AG04450 (cell line): Measurements from ENCODE around the gene ME2. TPM values are rescaled to one million over a fixed set of nuclear protein-coding genes. Genes with fewer than 3 reads are reported as not detected.
"Not testable (repeated sequence)": the region's sequence is repeated elsewhere in the genome, so short reads cannot be mapped to it uniquely, and the experiment has no call there.

Experiments used
- CTCF ChIA-PET: fragments of 300-600, 350-600 bp; formaldehyde crosslinking; extraction: SDS; loops from one replicate; lab custom pipeline; 2022; ENCODE audit warnings: antibody characterized with exemption, inconsistent platforms; lab: Charles Lee
- POLR2A ChIA-PET: fragments of 350-600 bp; formaldehyde crosslinking; extraction: SDS; loops from one replicate; lab custom pipeline; 2021; ENCODE audit warnings: antibody characterized with exemption, inconsistent platforms; lab: Yijun Ruan, JAX
- DNase-seq: peaks from one replicate; pipeline ENCODE4 v3.0.0-alpha.2; 2011; ENCODE audit warnings: low read depth, low spot score
- H3K27ac ChIP-seq: one replicate; pipeline ENCODE4 v1.5.1; 2012; ENCODE audit warnings: low read depth, low read length, control low read depth
- H3K27me3 ChIP-seq: one replicate; pipeline ENCODE4 v1.6.0; 2012; ENCODE audit warnings: low read length; ENCODE audit not compliant: control insufficient read depth, insufficient read depth
- H3K4me3 ChIP-seq: 2 replicates; pipeline ENCODE4 v1.5.1; 2011; ENCODE audit warnings: mild to moderate bottlenecking, low read depth, low read length, control low read depth
- H3K9me3 ChIP-seq: 2 replicates; pipeline ENCODE4 v1.5.1; 2012; ENCODE audit warnings: low read length; ENCODE audit not compliant: control insufficient read depth, insufficient read depth
- polyA plus RNA-seq: library from polyadenylated mRNA; depleted of rRNA; stranded (reverse); fragments of >200 nt; gene quantifications from 2 replicates; pipeline ENCODE4 v1.2.3, GENCODE V29; 2011
- TF ChIP-seq, protein P1 (sequence below): IDR thresholded peaks from 2 replicates; pipeline ENCODE4 v1.5.1; 2011; ENCODE audit warnings: low read depth, low read length, control low read depth, inconsistent platforms

Gene ME2
- polyA plus RNA-seq, 1 experiment: 51.3 TPM

DNA sequence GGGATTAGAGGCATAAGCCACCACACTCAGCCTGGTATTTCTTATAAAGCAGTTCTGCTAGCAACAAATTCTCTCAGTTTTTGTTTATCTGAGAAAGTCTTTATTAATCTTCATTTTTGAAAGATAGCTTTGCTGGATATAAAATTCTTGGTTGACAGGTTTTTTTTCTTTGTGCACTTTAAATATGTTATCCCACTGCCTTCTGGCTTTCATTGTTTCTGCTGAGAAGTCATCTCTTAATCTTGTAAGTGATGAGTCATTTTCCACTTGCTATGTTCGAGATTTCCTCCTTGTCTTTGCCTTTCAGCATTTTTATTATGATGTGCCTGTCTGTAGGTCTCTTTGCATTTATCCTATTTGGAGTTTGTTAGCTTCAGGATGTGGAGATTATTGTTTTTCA is 83.1 kb downstream of the ME2 start:
- CTCF ChIA-PET: no interaction called here
- no peak for DNase-seq
- Histone ChIP-seq H3K4me3 (no peak overlapping the region), H3K9me3 (peaks cover 6% of the 10 kb centered on the region; the same call in 1 of the 2 replicates), H3K27me3 (no peaks in the 10 kb centered on the region), H3K27ac (no peak overlapping the region)
- TF ChIP-seq, protein P1, sequence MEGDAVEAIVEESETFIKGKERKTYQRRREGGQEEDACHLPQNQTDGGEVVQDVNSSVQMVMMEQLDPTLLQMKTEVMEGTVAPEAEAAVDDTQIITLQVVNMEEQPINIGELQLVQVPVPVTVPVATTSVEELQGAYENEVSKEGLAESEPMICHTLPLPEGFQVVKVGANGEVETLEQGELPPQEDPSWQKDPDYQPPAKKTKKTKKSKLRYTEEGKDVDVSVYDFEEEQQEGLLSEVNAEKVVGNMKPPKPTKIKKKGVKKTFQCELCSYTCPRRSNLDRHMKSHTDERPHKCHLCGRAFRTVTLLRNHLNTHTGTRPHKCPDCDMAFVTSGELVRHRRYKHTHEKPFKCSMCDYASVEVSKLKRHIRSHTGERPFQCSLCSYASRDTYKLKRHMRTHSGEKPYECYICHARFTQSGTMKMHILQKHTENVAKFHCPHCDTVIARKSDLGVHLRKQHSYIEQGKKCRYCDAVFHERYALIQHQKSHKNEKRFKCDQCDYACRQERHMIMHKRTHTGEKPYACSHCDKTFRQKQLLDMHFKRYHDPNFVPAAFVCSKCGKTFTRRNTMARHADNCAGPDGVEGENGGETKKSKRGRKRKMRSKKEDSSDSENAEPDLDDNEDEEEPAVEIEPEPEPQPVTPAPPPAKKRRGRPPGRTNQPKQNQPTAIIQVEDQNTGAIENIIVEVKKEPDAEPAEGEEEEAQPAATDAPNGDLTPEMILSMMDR: no peak
- POLR2A ChIA-PET: interaction anchor here (0.8 kb wide), 1 partner anchor 12 kb away, joined by 3 read pairs; no protein-coding TSS in a partner anchor

DNA sequence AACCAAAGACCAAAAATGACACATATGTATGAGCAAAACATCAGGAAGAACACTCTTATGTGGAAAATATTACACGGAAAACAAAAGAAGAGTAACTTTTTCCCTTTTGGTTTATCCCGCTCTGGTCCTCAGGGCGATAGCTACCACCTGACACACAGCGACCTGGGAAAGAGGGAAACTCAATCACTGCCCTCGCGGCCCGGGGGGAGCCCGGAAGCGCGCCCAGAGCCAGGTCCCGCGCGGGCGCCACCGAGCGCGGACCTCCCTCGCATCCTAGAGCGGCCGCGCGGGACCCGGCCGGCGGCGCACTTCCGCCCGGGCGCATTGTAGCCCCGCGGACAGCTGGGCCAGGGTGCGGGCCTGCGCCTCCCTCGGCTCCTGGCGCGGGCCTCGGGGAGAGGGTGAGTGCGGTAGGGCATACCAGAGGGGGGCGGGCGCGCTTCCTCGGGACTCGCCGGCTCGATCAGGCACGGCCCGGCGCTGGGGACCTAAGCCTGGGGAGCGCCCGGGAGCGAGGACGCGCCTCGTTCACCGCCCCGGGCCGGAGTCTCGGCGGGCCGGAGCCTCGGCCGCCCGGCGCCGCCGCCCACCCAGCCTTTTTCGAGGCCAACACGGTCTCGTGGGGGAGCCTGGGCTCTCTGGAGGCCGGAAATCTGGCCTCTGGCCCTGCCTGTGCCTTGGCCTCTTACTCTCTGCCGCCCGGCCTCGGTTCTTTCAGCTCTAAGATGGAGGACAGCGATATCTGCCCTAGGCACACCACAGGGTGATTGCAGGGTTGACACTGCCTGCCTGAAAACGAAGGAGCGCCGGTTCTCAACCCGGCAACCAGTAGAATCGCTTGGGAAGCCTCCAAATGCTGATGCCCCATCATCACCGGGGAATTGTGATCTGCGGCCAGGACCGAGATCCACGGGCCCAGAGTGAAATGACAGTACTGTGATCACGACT is 89.1 kb downstream of the ME2 start, which contains the start of gene ELAC1:
Gene ELAC1 (plus strand): TSS at position 327 of the 948 bp plus-strand sequence. CDS start 6,365 bp downstream, outside the sequence.
- Histone ChIP-seq H3K4me3 (peak within 1 kb of the TSS; percentile 86), H3K27me3 (no peaks in the 10 kb centered on the region), H3K9me3 (peaks cover 3% of the 10 kb centered on the region; the same call in 1 of the 2 replicates), H3K27ac (peak within 1 kb of the TSS; percentile 95)
- TF ChIP-seq, protein P1: no peak
- ChIA-PET POLR2A (interaction anchor here (0.6 to 1.6 kb wide), 8 partner anchors 23 to 689 kb away, joined by 3 to 15 read pairs (median 7); partner anchors contain the start of genes ME2 and SMAD4), CTCF (interaction anchor here (0.6 to 1.6 kb wide), 3 partner anchors 84 to 1299 kb away, joined by 3 to 4 read pairs (median 3); no protein-coding TSS in a partner anchor)
- DNase-seq: peak; percentile 36

DNA sequence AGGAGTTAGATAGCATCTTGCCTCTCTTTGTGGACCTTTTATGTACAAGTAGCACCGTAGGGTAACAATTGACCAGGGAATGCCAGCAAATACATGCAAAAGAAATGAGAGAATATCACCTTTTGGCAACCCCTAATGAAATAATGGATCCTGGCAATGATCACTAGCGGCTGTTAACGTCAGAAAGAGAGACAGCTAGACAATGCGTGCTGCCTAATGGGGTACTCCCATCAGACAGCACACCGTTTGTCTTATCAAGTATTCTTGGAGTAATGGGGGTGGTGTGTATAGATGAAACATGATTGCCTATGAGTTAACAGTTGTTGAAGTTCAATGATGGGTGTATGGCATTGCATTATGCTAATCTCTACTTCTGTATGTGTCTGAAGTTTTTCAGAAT is 90.5 kb downstream of the ME2 start:
- no peaks in the 10 kb centered on the region for H3K9me3 ChIP-seq
- ChIA-PET CTCF (no interaction called here), POLR2A (no interaction called here)
- H3K27ac ChIP-seq: no peak overlapping the region
- no peak for DNase-seq
- H3K27me3 ChIP-seq: no peaks in the 10 kb centered on the region
- H3K4me3 ChIP-seq: no peak overlapping the region
- TF ChIP-seq, protein P1: no peak

DNA sequence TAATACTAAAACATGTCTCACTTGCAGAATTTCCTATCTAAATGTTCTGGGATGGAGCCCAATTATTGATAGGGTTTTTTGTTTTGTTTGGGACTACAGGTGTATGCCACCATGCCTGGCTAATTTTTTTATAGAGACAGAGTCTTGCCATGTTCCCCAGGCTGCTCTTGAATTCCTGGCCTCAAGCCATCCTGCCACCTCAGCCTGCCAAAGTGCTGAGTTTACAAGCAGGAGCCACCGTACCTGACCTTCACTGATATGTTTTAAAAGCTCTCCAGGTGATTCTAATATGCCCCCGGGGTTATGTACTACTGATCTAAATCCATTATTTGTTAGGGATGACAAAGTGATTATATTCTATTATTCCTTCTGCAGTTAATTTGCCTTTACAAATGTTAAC is 91.1 kb downstream of the ME2 start:
- H3K27me3 ChIP-seq: no peaks in the 10 kb centered on the region
- POLR2A ChIA-PET: no interaction called here

DNA sequence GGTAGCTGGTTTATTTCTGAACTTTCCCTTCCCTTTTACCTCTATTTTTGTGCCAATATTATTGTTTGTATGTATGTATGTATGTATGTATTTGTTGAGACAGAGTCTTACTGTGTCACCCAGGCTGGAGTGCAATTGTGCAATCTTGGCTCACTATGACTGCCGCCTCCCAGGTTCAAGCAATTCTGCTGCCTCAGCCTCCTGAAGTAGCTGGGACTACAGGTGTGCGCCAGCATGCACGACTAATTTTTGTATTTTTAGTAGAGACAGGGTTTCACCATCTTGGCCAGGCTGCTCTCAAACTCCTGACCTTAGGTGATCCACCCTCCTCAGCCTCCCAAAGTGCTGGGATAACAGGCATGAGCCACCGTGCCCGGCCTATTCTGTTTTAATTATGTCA is 93.5 kb downstream of the ME2 start:
- H3K4me3 ChIP-seq, CTCF ChIA-PET, H3K9me3 ChIP-seq, POLR2A ChIA-PET, H3K27me3 ChIP-seq, DNase-seq, H3K27ac ChIP-seq: not testable (repeated sequence)

More for the DNA sequence above, 91.1 kb downstream of the ME2 start:
- Histone ChIP-seq H3K4me3 (no peak overlapping the region), H3K27ac (no peak overlapping the region), H3K9me3 (no peaks in the 10 kb centered on the region)
- TF ChIP-seq, protein P1: no peak
- CTCF ChIA-PET: no interaction called here
- DNase-seq: no peak
